SK-N-SH (cell line): ENCODE data around the gene PPM1L. TPM values are rescaled to one million over a fixed set of nuclear protein-coding genes. Genes with fewer than 3 reads are reported as not detected.

Experiments
- CTCF ChIA-PET: fragments of 300-600, 350-600 bp; formaldehyde crosslinking; extraction: SDS; loops from one replicate; lab custom pipeline; 2021; lab: Yijun Ruan, JAX
- POLR2A ChIA-PET: fragments of 350-600 bp; sonication (Branson Sonifier 250); formaldehyde crosslinking; extraction: SDS; loops from one replicate; lab custom pipeline; 2020; ENCODE audit warnings: antibody characterized with exemption, inconsistent platforms; lab: Yijun Ruan, JAX
- DNase-seq: peaks from one replicate; pipeline ENCODE4 v3.0.0; 2012
- H2AFZ ChIP-seq: fragments of 200-600 bp; sonication (generic); 2 replicates; pipeline ENCODE4 v1.8.1; 2016; ENCODE audit warnings: antibody characterized with exemption, mild to moderate bottlenecking, low read depth
- H3F3A ChIP-seq: fragments of 200-600 bp; sonication (generic); replicated peaks from 2 replicates; pipeline ENCODE3; 2016; ENCODE audit warnings: antibody characterized with exemption, mild to moderate bottlenecking; ENCODE audit not compliant: insufficient read depth
- H3K27ac ChIP-seq, 2 experiments: fragments of 200-500 bp in 1 of 2; fragments of 200-600 bp in 1 of 2; sonication (Bioruptor generic) in 1 of 2; sonication (generic), shearing (Covaris generic) in 1 of 2; 2 replicates each; pipeline versions ENCODE4 v1.5.1 to v1.6.1; 2014 to 2016; ENCODE audit warnings: low read depth in 2 of 2, inconsistent platforms in 1 of 2, low read length in 1 of 2, mild to moderate bottlenecking in 1 of 2, mixed read lengths in 1 of 2
- H3K27me3 ChIP-seq: fragments of 200-600 bp; sonication (generic), shearing (Covaris generic); 2 replicates; pipeline ENCODE4 v1.6.1; 2016; ENCODE audit warnings: mixed run types; ENCODE audit not compliant: insufficient read depth
- H3K36me3 ChIP-seq, 2 experiments: fragments of 200-500 bp in 1 of 2; fragments of 200-600 bp in 1 of 2; sonication (Bioruptor generic) in 1 of 2; sonication (generic) in 1 of 2; replicated peaks in 1 of 2; 2 replicates each; pipeline versions ENCODE3 to v1.5.1; 2014 to 2016; ENCODE audit warnings: low read length in 1 of 2, mild to moderate bottlenecking in 1 of 2; ENCODE audit not compliant: insufficient read depth in 2 of 2, control insufficient read depth in 1 of 2
- H3K4me1 ChIP-seq, 2 experiments: fragments of 200-500 bp in 1 of 2; fragments of 200-600 bp in 1 of 2; sonication (Bioruptor generic) in 1 of 2; sonication (generic), shearing (Covaris generic) in 1 of 2; 2 replicates each; pipeline versions ENCODE4 v1.5.1 to v1.6.1; 2014 to 2016; ENCODE audit warnings: low read depth in 1 of 2, low read length in 1 of 2, mixed run types in 1 of 2; ENCODE audit not compliant: insufficient read depth in 2 of 2, control insufficient read depth in 1 of 2
- H3K4me2 ChIP-seq: fragments of 200-600 bp; sonication (generic), shearing (Covaris generic); 2 replicates; pipeline ENCODE4 v1.6.1; 2017; ENCODE audit warnings: mixed run types
- H3K4me3 ChIP-seq, 2 experiments: fragments of 200-500 bp in 1 of 2; fragments of 200-600 bp in 1 of 2; sonication (Bioruptor generic) in 1 of 2; sonication (generic), shearing (Covaris generic) in 1 of 2; 2 replicates each; pipeline versions ENCODE4 v1.5.1 to v1.8.1; 2014 to 2016; ENCODE audit warnings: low read depth in 2 of 2, inconsistent platforms in 1 of 2, low read length in 1 of 2, mild to moderate bottlenecking in 1 of 2, mixed read lengths in 1 of 2, moderate library complexity in 1 of 2
- H3K79me2 ChIP-seq: fragments of 200-600 bp; sonication (generic); 2 replicates; pipeline ENCODE4 v1.8.1; 2017; ENCODE audit warnings: mild to moderate bottlenecking; ENCODE audit not compliant: insufficient read depth
- H3K9ac ChIP-seq: fragments of 200-600 bp; sonication (generic); 2 replicates; pipeline ENCODE4 v1.6.1; 2017; ENCODE audit warnings: mixed run types
- H3K9me2 ChIP-seq: fragments of 200-600 bp; sonication (generic); 2 replicates; pipeline ENCODE4 v1.6.1; 2017; ENCODE audit warnings: mixed run types
- H3K9me3 ChIP-seq: fragments of 200-600 bp; sonication (generic); 2 replicates; pipeline ENCODE4 v1.6.1; 2017; ENCODE audit warnings: mixed run types, mild to moderate bottlenecking, moderate library complexity
- H4K20me1 ChIP-seq: fragments of 200-600 bp; sonication (generic); 2 replicates; pipeline ENCODE4 v1.6.1; 2017; ENCODE audit warnings: mild to moderate bottlenecking, mixed run types; ENCODE audit not compliant: insufficient read depth
- CTCF ChIP-seq: fragments of 200-600 bp; sonication (generic); IDR thresholded peaks from 2 replicates; pipeline ENCODE4 v1.6.1; 2017; ENCODE audit warnings: antibody characterized with exemption, mild to moderate bottlenecking, moderate library complexity
- EP300 ChIP-seq, 2 experiments: IDR thresholded peaks; 2 replicates each; pipeline versions ENCODE4 v1.4.0 to v1.6.1; 2012; ENCODE audit warnings: borderline replicate concordance in 1 of 2, low read depth in 1 of 2, low read length in 1 of 2
- GATA2 ChIP-seq: sonication (generic); formaldehyde crosslinking; IDR thresholded peaks from 2 replicates; pipeline ENCODE4 v1.5.0; 2020; ENCODE audit warnings: mild to moderate bottlenecking, missing genetic modification reagents
- JUND ChIP-seq: IDR thresholded peaks from 2 replicates; pipeline ENCODE4 v1.4.0; 2012
- MEF2A ChIP-seq: IDR thresholded peaks from 2 replicates; pipeline ENCODE4 v1.4.0; 2012; ENCODE audit warnings: low read depth, borderline replicate concordance
- NFIC ChIP-seq: IDR thresholded peaks from 2 replicates; pipeline ENCODE4 v1.4.0; 2012; ENCODE audit warnings: borderline replicate concordance
- POLR2AphosphoS5 ChIP-seq: IDR thresholded peaks from 2 replicates; pipeline ENCODE4 v1.6.1; 2012; ENCODE audit warnings: low read depth, low read length
- REST ChIP-seq: IDR thresholded peaks from 2 replicates; pipeline ENCODE4 v1.6.1; 2012; ENCODE audit warnings: mild to moderate bottlenecking, low read depth, low read length, moderate library complexity
- RXRA ChIP-seq: IDR thresholded peaks from 2 replicates; pipeline ENCODE4 v1.4.0; 2012; ENCODE audit warnings: low read depth, mild to moderate bottlenecking, borderline replicate concordance
- TAF1 ChIP-seq: IDR thresholded peaks from 2 replicates; pipeline ENCODE4 v1.6.1; 2012; ENCODE audit warnings: low read depth, mild to moderate bottlenecking, low read length, moderate library complexity, borderline replicate concordance
- USF1 ChIP-seq: IDR thresholded peaks from 2 replicates; pipeline ENCODE4 v1.4.0; 2012; ENCODE audit warnings: low read depth, borderline replicate concordance
- ZBTB33 ChIP-seq: IDR thresholded peaks from 2 replicates; pipeline ENCODE4 v1.4.0; 2012; ENCODE audit warnings: low read depth, borderline replicate concordance
- WGBS: methylation state at CpG from one replicate; pipeline ENCODE4 v1.1.6; 2017; ENCODE audit warnings: low lambda C conversion rate; 5-methylcytosine and 5-hydroxymethylcytosine counted together
- polyA plus RNA-seq, 3 experiments: library from polyadenylated mRNA; depleted of rRNA; stranded (reverse); fragments of >200 nt; gene quantifications; 2 replicates each; pipeline ENCODE4 v1.2.3, GENCODE V29; 2012

Gene PPM1L
- polyA plus RNA-seq, 1 of the 3 experiments (the other 2 are of a cell fraction), result 0.16 TPM

GRCh38 chr3:160909917-160910316 is 153.9 kb downstream of the PPM1L start:
- Histone ChIP-seq H3K9me3 (no peaks in the 10 kb centered on the region), H3K27ac (no peak overlapping the region), H4K20me1 (no peaks in the 10 kb centered on the region), H3K4me1 (no peaks in the 10 kb centered on the region), H3F3A (no peaks in the 10 kb centered on the region), H3K79me2 (no peaks in the 10 kb centered on the region), H3K27me3 (no peaks in the 10 kb centered on the region), H3K36me3 (no peaks in the 10 kb centered on the region), H3K4me3 (no peak overlapping the region), H3K4me2 (no peak overlapping the region), H3K9ac (no peak overlapping the region)
- POLR2A ChIA-PET, result no interaction called here
- CTCF ChIA-PET, result interaction anchor here (0.6 to 1.4 kb wide), 4 partner anchors 10 to 845 kb away, joined by 3 to 4 read pairs (median 4); no protein-coding TSS in a partner anchor
- TF ChIP-seq MEF2A (no peak), USF1 (no peak), NFIC (no peak), REST (no peak), RXRA (no peak)
- TF ChIP-seq, all 33 proteins: peak for 0
- Histone ChIP-seq H2AFZ (no peak overlapping the region), H3K9me2 (no peaks in the 10 kb centered on the region)
- WGBS, result 16% methylated on average over 3 of the region's 3 CpGs
- no peak for DNase-seq

GRCh38 chr3:160911411-160911810 is 155.4 kb downstream of the PPM1L start:
- no peak for DNase-seq
- TF ChIP-seq ZBTB33 (no peak), USF1 (no peak), MEF2A (no peak), JUND (no peak), GATA2 (CRISPR knock-in tag) (no peak), POLR2AphosphoS5 (no peak), CTCF (no peak), EP300 (IDR thresholded peaks at IDR 0.05; ENCODE audit: borderline replicate concordance in 1 of 2, low read depth in 1 of 2, low read length in 1 of 2) (no peak), TAF1 (no peak)
- CTCF ChIA-PET, result no interaction called here

More at GRCh38 chr3:160911411-160911810, 155.4 kb downstream of the PPM1L start:
- no peaks in the 10 kb centered on the region for H3F3A ChIP-seq
- no peaks in the 10 kb centered on the region for H3K9me3 ChIP-seq
- POLR2A ChIA-PET, result no interaction called here
- H3K36me3 ChIP-seq, result no peaks in the 10 kb centered on the region
- no peak overlapping the region for H3K4me2 ChIP-seq
- no peaks in the 10 kb centered on the region for H3K9me2 ChIP-seq
- H3K9ac ChIP-seq, result no peak overlapping the region
- H3K79me2 ChIP-seq, result no peaks in the 10 kb centered on the region
- no peaks in the 10 kb centered on the region for H3K4me1 ChIP-seq
- H3K4me3 ChIP-seq, result no peak overlapping the region
- H2AFZ ChIP-seq, result no peak overlapping the region
- H3K27me3 ChIP-seq, result no peaks in the 10 kb centered on the region
- no peak overlapping the region for H3K27ac ChIP-seq
- H4K20me1 ChIP-seq, result no peaks in the 10 kb centered on the region
